Left lung (tissue), 10 donors: ENCODE measurements around the gene CHIC2. TPM values are rescaled to one million over a fixed set of nuclear protein-coding genes. Genes with fewer than 3 reads are reported as not detected.

Source experiments
- ATAC-seq: fragments of 200-7000 bp; cut with Tn5 transposase; one replicate; pipeline ENCODE4 v1.9.1; 2020; ENCODE audit warnings: moderate library complexity
- DNase-seq, 4 donors: peaks; one replicate each; pipeline ENCODE4 v3.0.0-alpha.2; 2013 to 2020
- H3K27ac ChIP-seq, 2 donors: fragments of 200-600 bp; sonication (generic) in 1 of 2; one replicate each; pipeline versions ENCODE4 v1.5.0 to v1.8.0; 2020 to 2021
- H3K27me3 ChIP-seq, 2 donors: fragments of 200-600 bp; sonication (generic) in 1 of 2; one replicate each; pipeline versions ENCODE4 v1.5.0 to v1.8.0; 2020 to 2021
- H3K36me3 ChIP-seq, 2 donors: fragments of 200-600 bp; sonication (generic) in 1 of 2; one replicate each; pipeline versions ENCODE4 v1.5.0 to v1.8.0; 2020 to 2021
- H3K4me1 ChIP-seq, 2 donors: fragments of 200-600 bp; one replicate each; pipeline ENCODE4 v1.8.0; 2021
- H3K4me3 ChIP-seq, 2 donors: fragments of 200-600 bp; sonication (generic) in 1 of 2; one replicate each; pipeline versions ENCODE4 v1.5.0 to v1.8.0; 2020 to 2021; ENCODE audit warnings: mild to moderate bottlenecking in 1 of 2
- H3K9me3 ChIP-seq, 2 donors: fragments of 200-600 bp; sonication (generic) in 1 of 2; one replicate each; pipeline versions ENCODE4 v1.5.0 to v1.8.0; 2020 to 2021
- CTCF ChIP-seq, 2 donors: fragments of 200-600 bp; sonication (generic) in 1 of 2; IDR thresholded peaks; one replicate each; pipeline versions ENCODE4 v1.5.0 to v1.8.0; 2021; ENCODE audit warnings: antibody characterized with exemption in 2 of 2
- intact Hi-C, 2 donors: fragments of 100-400 bp; cut with DNase I; formaldehyde crosslinking; loops; one replicate each; pipeline versions ENCODE4 v1.11.2 to v1.14.2; 2022
- polyA plus RNA-seq, 6 donors: library from polyadenylated mRNA; unstranded; fragments of 120-200 nt; gene quantifications; one replicate each; pipeline ENCODE4 v1.2.1, GENCODE V29; 2013; ENCODE audit not compliant: insufficient read length in 6 of 6
- total RNA-seq, 2 donors: library from RNA; stranded (reverse); fragmentation: NEBNext Ultra II Directional; extraction: Animal tissue kit (Norgen Biotek cat#: 25700); gene quantifications; one replicate each; pipeline ENCODE4 v1.2.1, GENCODE V29; 2021
- donor health status: DM: no; HTN: yes; CAD: no.
- donor health status: DM: no; HTN: no; CAD: no.

The CHIC2 gene
- total and polyA plus RNA-seq, 8 donors: 18.5 to 34.9 (median 26.4) TPM

GRCh38 chr4:54096295-54096962, 32.0 kb upstream of the CHIC2 start:
- intact Hi-C loops: no loop called here
- no peak for DNase-seq
- H3K9me3 ChIP-seq: no peaks in the 10 kb centered on the region

DNA sequence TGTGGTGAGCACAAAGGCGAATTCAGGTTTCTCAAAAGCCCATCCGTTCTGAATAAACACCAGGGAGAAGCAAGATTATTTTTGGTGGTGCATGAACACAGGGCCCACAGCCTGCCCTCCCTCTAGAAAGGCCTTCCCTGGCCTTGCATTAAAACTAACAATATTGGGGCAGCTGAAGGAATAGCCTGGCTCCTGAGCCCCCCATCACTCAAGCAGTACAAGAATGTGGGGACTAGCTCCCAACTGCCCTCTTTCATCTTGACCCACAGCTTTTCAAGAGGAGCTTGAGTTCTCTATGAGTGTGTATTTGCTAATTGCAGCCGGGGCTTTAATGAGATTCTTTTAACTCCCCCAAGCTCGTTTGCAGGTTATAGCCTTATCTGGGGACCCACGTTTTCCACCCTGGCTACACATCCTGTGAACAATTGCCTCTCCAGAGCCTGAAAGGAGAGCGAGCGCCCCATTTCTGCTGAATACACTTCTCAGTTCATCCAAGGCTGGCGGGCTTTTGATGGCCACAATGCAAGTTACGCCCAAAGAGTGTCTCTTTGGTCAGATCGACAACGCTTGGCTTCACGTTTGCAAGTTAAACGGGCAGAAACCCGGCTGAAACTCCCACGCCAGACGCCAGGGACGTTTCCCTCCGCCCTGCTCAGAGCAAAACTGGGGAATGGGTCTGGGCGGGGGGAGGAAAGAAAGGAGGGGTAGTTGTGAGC, 30.9 kb upstream of the CHIC2 start:
- Histone ChIP-seq H3K27me3 (peaks cover 88 to 100% of the 10 kb centered on the region in 2 donors), H3K9me3 (no peaks in the 10 kb centered on the region), H3K27ac (no peak overlapping the region), H3K4me3 (no peak overlapping the region), H3K36me3 (no peaks in the 10 kb centered on the region), H3K4me1 (peaks cover 16 to 27% of the 10 kb centered on the region in 2 donors)
- intact Hi-C loops: no loop called here
- no peak for ATAC-seq
- no peak for TF ChIP-seq CTCF (IDR thresholded peaks at IDR 0.05)
- no peak for DNase-seq

More at GRCh38 chr4:54096295-54096962, 32.0 kb upstream of the CHIC2 start:
- Histone ChIP-seq H3K4me1 (peaks cover 19 to 34% of the 10 kb centered on the region in 2 donors), H3K36me3 (no peaks in the 10 kb centered on the region), H3K27ac (no peak overlapping the region), H3K4me3 (no peak overlapping the region), H3K27me3 (peaks cover 94 to 100% of the 10 kb centered on the region in 2 donors)
- TF ChIP-seq CTCF (IDR thresholded peaks at IDR 0.05): no peak
- no peak for ATAC-seq

- no peak for ATAC-seq
- H3K4me3 ChIP-seq: no peak overlapping the region
- H3K36me3 ChIP-seq: no peaks in the 10 kb centered on the region
- TF ChIP-seq CTCF (IDR thresholded peaks at IDR 0.05): no peak
- no peak overlapping the region for H3K27ac ChIP-seq
- intact Hi-C loops: no loop called here
- peaks cover 12 to 19% of the 10 kb centered on the region in 2 donors for H3K4me1 ChIP-seq
- H3K27me3 ChIP-seq: peaks cover 79 to 98% of the 10 kb centered on the region in 2 donors
- no peak for DNase-seq
- no peaks in the 10 kb centered on the region for H3K9me3 ChIP-seq
These were observed 30.0 kb upstream of the CHIC2 start for GRCh38 chr4:54094451-54094850.

- intact Hi-C loops: no loop called here
- H3K27me3 ChIP-seq: peaks cover 71 to 89% of the 10 kb centered on the region in 2 donors
- H3K27ac ChIP-seq: no peak overlapping the region
- no peak for TF ChIP-seq CTCF (IDR thresholded peaks at IDR 0.05)
- no peak overlapping the region for H3K4me3 ChIP-seq
- ATAC-seq (no peak), DNase-seq (no peak)
- H3K4me1 ChIP-seq: peaks cover 12 to 16% of the 10 kb centered on the region in 2 donors
- H3K9me3 ChIP-seq: no peaks in the 10 kb centered on the region
- no peaks in the 10 kb centered on the region for H3K36me3 ChIP-seq
These were observed 29.2 kb upstream of the CHIC2 start for GRCh38 chr4:54093324-54094240.
